Neuronal stem cell (in vitro differentiated cells): ENCODE results near the gene S100A4.

ENCODE experiments used
- DNase-seq: peaks from one replicate; pipeline ENCODE4 v3.0.0-alpha.2; 2013; ENCODE audit warnings: low spot score
- H2AFZ ChIP-seq: one replicate; pipeline ENCODE4 v1.6.1; 2013; ENCODE audit warnings: mild to moderate bottlenecking, low read length, inconsistent platforms
- H2AK5ac ChIP-seq: 2 replicates; pipeline ENCODE4 v1.6.1; 2013; ENCODE audit warnings: low read depth, mild to moderate bottlenecking, inconsistent platforms, low read length, moderate library complexity, mixed read lengths
- H2BK120ac ChIP-seq: 2 replicates; pipeline ENCODE4 v1.6.1; 2013; ENCODE audit warnings: low read depth, mild to moderate bottlenecking, inconsistent platforms, low read length, moderate library complexity, mixed read lengths
- H2BK12ac ChIP-seq: one replicate; pipeline ENCODE4 v1.6.1; 2013; ENCODE audit warnings: low read length, inconsistent platforms
- H2BK15ac ChIP-seq: 2 replicates; pipeline ENCODE4 v1.6.1; 2013; ENCODE audit warnings: mild to moderate bottlenecking, low read length, inconsistent platforms, mixed read lengths
- H2BK5ac ChIP-seq: one replicate; pipeline ENCODE4 v1.6.1; 2013; ENCODE audit warnings: inconsistent platforms, mild to moderate bottlenecking, low read length, moderate library complexity
- H3K14ac ChIP-seq: one replicate; pipeline ENCODE4 v1.6.1; 2013; ENCODE audit warnings: low read length, inconsistent platforms
- H3K18ac ChIP-seq: 2 replicates; pipeline ENCODE4 v1.6.1; 2013; ENCODE audit warnings: low read length, inconsistent platforms
- H3K23ac ChIP-seq: 2 replicates; pipeline ENCODE4 v1.6.1; 2013; ENCODE audit warnings: low read depth, mild to moderate bottlenecking, mixed read lengths, low read length, inconsistent platforms; ENCODE audit not compliant: poor library complexity
- H3K27ac ChIP-seq: replicated peaks from 3 replicates; pipeline ENCODE4 v1.5.1; 2013; ENCODE audit warnings: low read length, inconsistent platforms
- H3K27me3 ChIP-seq, 3 experiments: 2 replicates each; pipeline ENCODE4 v1.6.1; 2013; ENCODE audit warnings: low read length in 3 of 3, mild to moderate bottlenecking in 2 of 3, inconsistent platforms in 1 of 3, low read depth in 1 of 3, mixed read lengths in 1 of 3, moderate library complexity in 1 of 3; ENCODE audit not compliant: control insufficient read depth in 3 of 3, insufficient read depth in 3 of 3
- H3K36me3 ChIP-seq, 2 donors: replicated peaks in 1 of 2; 2 replicates each; pipeline ENCODE4 v1.6.1; 2013; ENCODE audit warnings: low read length in 2 of 2; ENCODE audit not compliant: control insufficient read depth in 2 of 2, insufficient read depth in 2 of 2
- H3K4ac ChIP-seq: 2 replicates; pipeline ENCODE4 v1.6.1; 2013; ENCODE audit warnings: inconsistent platforms, mild to moderate bottlenecking, low read length, moderate library complexity
- H3K4me1 ChIP-seq, 2 donors: 1 replicate in 1 of 2; 2 replicates in 1 of 2; pipeline ENCODE4 v1.6.1; 2013; ENCODE audit warnings: low read length in 2 of 2, low read depth in 1 of 2; ENCODE audit not compliant: control insufficient read depth in 2 of 2, insufficient read depth in 1 of 2
- H3K4me2 ChIP-seq: one replicate; pipeline ENCODE4 v1.6.1; 2013; ENCODE audit warnings: mild to moderate bottlenecking, low read length, inconsistent platforms; ENCODE audit not compliant: insufficient read depth, poor library complexity, severe bottlenecking
- H3K4me3 ChIP-seq, 2 donors: 2 replicates each; pipeline ENCODE4 v1.5.1; 2013; ENCODE audit warnings: low read length in 2 of 2, mild to moderate bottlenecking in 2 of 2, inconsistent platforms in 1 of 2, moderate library complexity in 1 of 2
- H3K79me1 ChIP-seq: one replicate; pipeline ENCODE4 v1.6.1; 2013; ENCODE audit warnings: low read depth, mild to moderate bottlenecking, inconsistent platforms, low read length, moderate library complexity
- H3K9ac ChIP-seq: one replicate; pipeline ENCODE4 v1.6.1; 2013; ENCODE audit warnings: mild to moderate bottlenecking, low read depth, low read length, inconsistent platforms; ENCODE audit not compliant: poor library complexity
- H3K9me3 ChIP-seq, 2 donors: replicated peaks in 1 of 2; 2 replicates each; pipeline versions ENCODE3 to v1.6.1; 2013; ENCODE audit warnings: low read length in 2 of 2, mild to moderate bottlenecking in 2 of 2, inconsistent platforms in 1 of 2, low read depth in 1 of 2, mixed read lengths in 1 of 2, moderate library complexity in 1 of 2; ENCODE audit not compliant: control insufficient read depth in 2 of 2, insufficient read depth in 1 of 2
- H4K8ac ChIP-seq: one replicate; pipeline ENCODE4 v1.6.1; 2013; ENCODE audit warnings: low read depth, mild to moderate bottlenecking, inconsistent platforms, low read length, moderate library complexity
- H4K91ac ChIP-seq: one replicate; pipeline ENCODE4 v1.6.1; 2013; ENCODE audit warnings: low read length, low read depth, mild to moderate bottlenecking, inconsistent platforms; ENCODE audit not compliant: poor library complexity
- WGBS, 2 donors: extraction: QIAGEN DNeasy Blood & Tissue Kit; methylation state at CpG; one replicate each; pipeline ENCODE4 v1.1.7; 2013; ENCODE audit warnings: missing lambda C conversion rate in 2 of 2, mixed read lengths in 1 of 2; ENCODE audit not compliant: insufficient read length in 2 of 2, insufficient replicate concordance in 1 of 2; ENCODE audit errors: extremely low coverage in 2 of 2; 5-methylcytosine and 5-hydroxymethylcytosine counted together

S100A4 gene

GRCh38 chr1:153587314-153587713 is 41.7 kb upstream of the S100A4 start:
- H4K8ac ChIP-seq = no peak overlapping the region
- H3K27me3 ChIP-seq = no peaks in the 10 kb centered on the region
- no peak overlapping the region for H3K23ac ChIP-seq
- H3K4ac ChIP-seq = no peak overlapping the region
- no peak overlapping the region for H2BK15ac ChIP-seq
- peaks cover 3 to 5% of the 10 kb centered on the region in 2 donors for H3K4me1 ChIP-seq
- no peak overlapping the region for H2BK5ac ChIP-seq
- H3K36me3 ChIP-seq = no peaks in the 10 kb centered on the region
- no peaks in the 10 kb centered on the region for H3K9me3 ChIP-seq
- no peak overlapping the region for H2AK5ac ChIP-seq
- no peak overlapping the region for H3K27ac ChIP-seq
- no peak overlapping the region for H2AFZ ChIP-seq
- H3K4me3 ChIP-seq = no peak overlapping the region
- no peak overlapping the region for H2BK120ac ChIP-seq
- H3K18ac ChIP-seq = peak overlapping the region; percentile 48
- no CpG with 5 or more reads among the region's 5 CpGs for WGBS, 2 donors
- H2BK12ac ChIP-seq = no peak overlapping the region
- H3K9ac ChIP-seq = no peak overlapping the region
- no peaks in the 10 kb centered on the region for H3K79me1 ChIP-seq
- no peak overlapping the region for H3K14ac ChIP-seq
- no peak overlapping the region for H4K91ac ChIP-seq
- no peak for DNase-seq
- no peak overlapping the region for H3K4me2 ChIP-seq

- Histone ChIP-seq H3K9me3 (no peaks in the 10 kb centered on the region), H2BK15ac (no peak overlapping the region), H3K18ac (no peak overlapping the region), H3K4ac (no peak overlapping the region), H4K91ac (no peak overlapping the region), H2AK5ac (no peak overlapping the region), H2AFZ (peak overlapping the region; percentile 75), H2BK5ac (no peak overlapping the region), H3K9ac (no peak overlapping the region), H2BK12ac (no peak overlapping the region), H3K23ac (no peak overlapping the region), H3K27me3 (no peaks in the 10 kb centered on the region), H3K79me1 (no peaks in the 10 kb centered on the region), H3K4me3 (no peak overlapping the region), H3K14ac (no peak overlapping the region), H3K4me1 (peaks cover 3 to 4% of the 10 kb centered on the region in 2 donors), H4K8ac (no peak overlapping the region), H3K36me3 (no peaks in the 10 kb centered on the region), H2BK120ac (no peak overlapping the region), H3K4me2 (no peak overlapping the region), H3K27ac (no peak overlapping the region)
- no peak for DNase-seq
- WGBS, 2 donors = no CpG with 5 or more reads among the region's 1 CpG
Measured at GRCh38 chr1:153586347-153586746, 40.7 kb upstream of the S100A4 start.

GRCh38 chr1:153585006-153585405 is 39.4 kb upstream of the S100A4 start:
- no peak overlapping the region for H3K9ac ChIP-seq
- no peak overlapping the region for H2BK12ac ChIP-seq
- H3K27ac ChIP-seq = no peak overlapping the region
- no peak for DNase-seq
- no peak overlapping the region for H2BK120ac ChIP-seq
- no peak overlapping the region for H3K18ac ChIP-seq
- H3K14ac ChIP-seq = no peak overlapping the region
- no peaks in the 10 kb centered on the region for H3K9me3 ChIP-seq
- no peak overlapping the region for H4K91ac ChIP-seq
- H3K4me2 ChIP-seq = no peak overlapping the region
- H2BK15ac ChIP-seq = no peak overlapping the region
- no CpG with 5 or more reads among the region's 1 CpG for WGBS, 2 donors
- no peak overlapping the region for H4K8ac ChIP-seq
- H2BK5ac ChIP-seq = no peak overlapping the region
- H3K27me3 ChIP-seq = no peaks in the 10 kb centered on the region
- H3K4ac ChIP-seq = no peak overlapping the region
- H3K4me1 ChIP-seq = peaks cover 3 to 4% of the 10 kb centered on the region in 2 donors
- no peak overlapping the region for H3K4me3 ChIP-seq
- H3K79me1 ChIP-seq = no peaks in the 10 kb centered on the region
- no peaks in the 10 kb centered on the region for H3K36me3 ChIP-seq
- no peak overlapping the region for H2AK5ac ChIP-seq
- no peak overlapping the region for H2AFZ ChIP-seq
- no peak overlapping the region for H3K23ac ChIP-seq

GRCh38 chr1:153583976-153584375 is 38.4 kb upstream of the S100A4 start:
- no peaks in the 10 kb centered on the region for H3K79me1 ChIP-seq

More at GRCh38 chr1:153583976-153584375, 38.4 kb upstream of the S100A4 start:
- H3K23ac ChIP-seq = no peak overlapping the region
- no peak overlapping the region for H2BK15ac ChIP-seq
- no peaks in the 10 kb centered on the region for H3K27me3 ChIP-seq
- no peak overlapping the region for H3K4me3 ChIP-seq
- no CpG with 5 or more reads among the region's 2 CpGs for WGBS, 2 donors
- peaks cover 5 to 7% of the 10 kb centered on the region in 2 donors for H3K4me1 ChIP-seq
- H2AK5ac ChIP-seq = no peak overlapping the region
- no peak overlapping the region for H4K8ac ChIP-seq
- H3K9ac ChIP-seq = no peak overlapping the region
- H3K18ac ChIP-seq = no peak overlapping the region
- no peaks in the 10 kb centered on the region for H3K9me3 ChIP-seq
- H2BK5ac ChIP-seq = no peak overlapping the region
- no peak overlapping the region for H2BK120ac ChIP-seq
- H3K4ac ChIP-seq = no peak overlapping the region
- no peak overlapping the region for H2BK12ac ChIP-seq
- no peak for DNase-seq
- H3K36me3 ChIP-seq = no peaks in the 10 kb centered on the region
- no peak overlapping the region for H3K4me2 ChIP-seq
- H3K14ac ChIP-seq = no peak overlapping the region
- H2AFZ ChIP-seq = peak overlapping the region; percentile 23
- no peak overlapping the region for H4K91ac ChIP-seq
- no peak overlapping the region for H3K27ac ChIP-seq
